Caco-2 (cell line): Measurements from ENCODE around the gene LAMTOR4. TPM values are rescaled to one million over a fixed set of nuclear protein-coding genes. Genes with fewer than 3 reads are reported as not detected.

Experiments
- BruUV-seq: library from RNA; stranded (reverse); fragments of 400-500 nt; replicated peaks from 2 replicates; lab custom pipeline; 2021; lab: Mats Ljungman, UMichigan
- CTCF ChIA-PET: fragments of 300-600 bp; sonication (Branson Sonifier 250); formaldehyde crosslinking; loops from one replicate; lab custom pipeline; 2022; ENCODE audit warnings: antibody characterized with exemption; lab: Charles Lee
- POLR2A ChIA-PET: fragments of 300-600 bp; sonication (Branson Sonifier 250); formaldehyde crosslinking; loops from one replicate; lab custom pipeline; 2022; ENCODE audit warnings: antibody characterized with exemption; lab: Charles Lee
- DNase-seq, 2 experiments: peaks; one replicate each; pipeline versions ENCODE4 v3.0.0 to v3.0.0-alpha.2; 2020 to 2022
- H3K27me3 ChIP-seq: replicated peaks from 2 replicates; pipeline ENCODE4 v1.6.0; 2011; ENCODE audit warnings: low read length; ENCODE audit not compliant: control insufficient read depth, insufficient read depth
- H3K36me3 ChIP-seq: 2 replicates; pipeline ENCODE4 v1.5.1; 2011; ENCODE audit warnings: low read length; ENCODE audit not compliant: control insufficient read depth, insufficient read depth
- H3K4me1 ChIP-seq: fragments of 250-450 bp; sonication (Bioruptor Pico); 2 replicates; pipeline ENCODE4 v1.5.1; 2020; ENCODE audit warnings: mild to moderate bottlenecking
- H3K4me3 ChIP-seq: 2 replicates; pipeline ENCODE4 v1.5.1; 2011; ENCODE audit warnings: low read depth, mild to moderate bottlenecking, control low read depth, low read length
- H3K9me3 ChIP-seq: fragments of 250-450 bp; sonication (Bioruptor Pico); 2 replicates; pipeline ENCODE4 v1.5.1; 2020; ENCODE audit warnings: mild to moderate bottlenecking, moderate library complexity
- H3K27ac Mint-ChIP-seq: one replicate; pipeline ENCODE4 v1.8.0; 2022; ENCODE audit warnings: mixed read lengths; ENCODE audit not compliant: unreplicated experiment
- H3K27me3 Mint-ChIP-seq: one replicate; pipeline ENCODE4 v1.8.0; 2022; ENCODE audit warnings: mixed read lengths; ENCODE audit not compliant: insufficient read depth, unreplicated experiment
- H3K36me3 Mint-ChIP-seq: one replicate; pipeline ENCODE4 v1.8.0; 2022; ENCODE audit warnings: mild to moderate bottlenecking, mixed read lengths; ENCODE audit not compliant: insufficient read depth, unreplicated experiment
- H3K4me1 Mint-ChIP-seq: one replicate; pipeline ENCODE4 v1.8.0; 2022; ENCODE audit warnings: low read depth, mixed read lengths; ENCODE audit not compliant: unreplicated experiment
- H3K4me3 Mint-ChIP-seq: one replicate; pipeline ENCODE4 v1.8.0; 2022; ENCODE audit warnings: mild to moderate bottlenecking, moderate library complexity, mixed read lengths; ENCODE audit not compliant: unreplicated experiment
- H3K9me3 Mint-ChIP-seq: one replicate; pipeline ENCODE4 v1.8.0; 2022; ENCODE audit warnings: mixed read lengths; ENCODE audit not compliant: unreplicated experiment
- CTCF ChIP-seq, 2 experiments: fragments of 200-600 bp in 1 of 2; IDR thresholded peaks; 1 replicate in 1 of 2; 2 replicates in 1 of 2; pipeline versions ENCODE4 v1.5.1 to v1.8.0; 2011 to 2022; ENCODE audit warnings: antibody characterized with exemption in 1 of 2, control low read depth in 1 of 2, inconsistent platforms in 1 of 2, low read depth in 1 of 2, low read length in 1 of 2, mild to moderate bottlenecking in 1 of 2, moderate library complexity in 1 of 2; ENCODE audit not compliant: insufficient read depth in 1 of 2, severe bottlenecking in 1 of 2, unreplicated experiment in 1 of 2
- intact Hi-C: fragments of 100-400 bp; cut with micrococcal nuclease; formaldehyde crosslinking; loops from one replicate; pipeline ENCODE4 v1.10.0; 2022; ENCODE audit not compliant: unreplicated experiment
- total RNA-seq: library from RNA; stranded (reverse); gene quantifications from 2 replicates; pipeline ENCODE4 v1.2.3, GENCODE V29; 2022

Gene LAMTOR4
- total RNA-seq, 1 experiment from 2014 or later = 107 TPM

- no TSS peak for BruUV-seq
- no peaks in the 10 kb centered on the region for H3K27me3 ChIP-seq
- Mint-ChIP-seq H3K9me3 (no peaks in the 10 kb centered on the region), H3K36me3 (peaks cover 85% of the 10 kb centered on the region), H3K4me1 (peaks cover 23% of the 10 kb centered on the region), H3K4me3 (peak overlapping the region; percentile 95), H3K27me3 (no peaks in the 10 kb centered on the region), H3K27ac (peak overlapping the region; percentile 99)
- peaks cover 12% of the 10 kb centered on the region for H3K36me3 ChIP-seq
- H3K4me3 ChIP-seq = peak overlapping the region; percentile 93
- peak; percentile 97 for DNase-seq
- peaks cover 5% of the 10 kb centered on the region; the same call in 1 of the 2 replicates for H3K4me1 ChIP-seq
- ChIA-PET CTCF (interaction anchor here (0.5 to 2.2 kb wide), 5 partner anchors 11 to 51 kb away, joined by 3 to 8 read pairs (median 4); no protein-coding TSS in a partner anchor), POLR2A (interaction anchor here (0.5 to 2.7 kb wide), 10 partner anchors 13 to 99 kb away, joined by 3 to 23 read pairs (median 8); partner anchors contain the start of genes GPC2, LAMTOR4, MBLAC1 and STAG3)
- no peak for TF ChIP-seq CTCF (IDR thresholded peaks at IDR 0.05; ENCODE audit: insufficient read depth in 1 of 2, low read depth in 1 of 2, low read length in 1 of 2, severe bottlenecking in 1 of 2, unreplicated experiment in 1 of 2)
- no peaks in the 10 kb centered on the region for H3K9me3 ChIP-seq
- intact Hi-C loops = loop anchor here (1.0 to 2.0 kb wide), 3 partner anchors 12 to 25 kb away; partner anchors contain the start of genes COPS6 and ZNF3
Measured at GRCh38 chr7:100100420-100101015, 48.2 kb upstream of the LAMTOR4 start.

GRCh38 chr7:100101016-100101862 is 47.5 kb upstream of the LAMTOR4 start, which contains the start of the genes AP4M1 and MCM7:
Gene AP4M1, plus strand, starts transcription at chr7:100101643. Its CDS starts 72 bp downstream, at chr7:100101715.
Gene MCM7, minus strand, starts transcription at chr7:100101397. Its CDS starts 103 bp downstream, at chr7:100101294.
- H3K9me3 Mint-ChIP-seq = no peaks in the 10 kb centered on the region
- POLR2A ChIA-PET = interaction anchor here (0.6 to 2.7 kb wide), 14 partner anchors 9 to 100 kb away, joined by 3 to 23 read pairs (median 6); partner anchors contain the start of genes LAMTOR4, MBLAC1 and ZSCAN21
- H3K36me3 ChIP-seq = peaks cover 14% of the 10 kb centered on the region
- H3K4me3 Mint-ChIP-seq = peak within 1 kb of the TSS; percentile 95
- H3K27me3 ChIP-seq = no peaks in the 10 kb centered on the region
- H3K9me3 ChIP-seq = no peaks in the 10 kb centered on the region
- H3K27ac Mint-ChIP-seq = peak within 1 kb of the TSS; percentile 99
- TSS peak; percentile 46 for BruUV-seq
- H3K4me1 Mint-ChIP-seq = peaks cover 23% of the 10 kb centered on the region
- intact Hi-C loops = loop anchor here (1.0 to 2.0 kb wide), 2 partner anchors 20 to 24 kb away; partner anchors contain the start of gene ZNF3
- H3K36me3 Mint-ChIP-seq = peaks cover 84% of the 10 kb centered on the region
- TF ChIP-seq CTCF (IDR thresholded peaks at IDR 0.05; ENCODE audit: insufficient read depth in 1 of 2, low read depth in 1 of 2, low read length in 1 of 2, severe bottlenecking in 1 of 2, unreplicated experiment in 1 of 2) = no peak
- CTCF ChIA-PET = interaction anchor here (0.5 to 2.2 kb wide), 6 partner anchors 11 to 327 kb away, joined by 3 to 8 read pairs (median 4); partner anchors contain the start of gene ZCWPW1
- peak within 1 kb of the TSS; percentile 93 for H3K4me3 ChIP-seq
- H3K27me3 Mint-ChIP-seq = no peaks in the 10 kb centered on the region
- DNase-seq = peak; percentile 99 to 100
- peaks cover 5% of the 10 kb centered on the region; the same call in 1 of the 2 replicates for H3K4me1 ChIP-seq
